HEK293 (cell line): ENCODE data around the gene EDARADD.
A peak's percentile ranks its signal among the peaks of the same experiment; 100 is the strongest.

ENCODE experiments used
- KLF7 ChIP-seq: fragments of 450-650 bp; formaldehyde crosslinking; IDR thresholded peaks from 2 replicates; pipeline ENCODE4 v1.5.1; 2016; ENCODE audit warnings: missing biosample characterization, missing genetic modification characterization, borderline replicate concordance
- KLF8 ChIP-seq: fragments of 450-650 bp; formaldehyde crosslinking; IDR thresholded peaks from 2 replicates; pipeline ENCODE4 v1.5.1; 2016; ENCODE audit warnings: missing biosample characterization, missing genetic modification characterization
- REPIN1 ChIP-seq: fragments of 450-650 bp; formaldehyde crosslinking; IDR thresholded peaks from 2 replicates; pipeline ENCODE4 v1.5.1; 2017; ENCODE audit warnings: missing biosample characterization, missing genetic modification characterization, low read depth
- REST ChIP-seq: fragments of 450-650 bp; formaldehyde crosslinking; IDR thresholded peaks from 2 replicates; pipeline ENCODE4 v1.5.1; 2016; ENCODE audit warnings: missing biosample characterization, missing genetic modification characterization
- SCRT1 ChIP-seq: fragments of 450-650 bp; formaldehyde crosslinking; IDR thresholded peaks from 2 replicates; pipeline ENCODE4 v1.5.1; 2016; ENCODE audit warnings: missing biosample characterization, missing genetic modification characterization, borderline replicate concordance
- SP2 ChIP-seq: fragments of 450-650 bp; formaldehyde crosslinking; IDR thresholded peaks from 2 replicates; pipeline ENCODE4 v1.5.1; 2016; ENCODE audit warnings: missing biosample characterization, missing genetic modification characterization
- TRIM28 ChIP-seq: IDR thresholded peaks from 2 replicates; pipeline ENCODE4 v1.6.1; 2011; ENCODE audit warnings: low read length, control low read depth, borderline replicate concordance
- WT1 ChIP-seq: fragments of 450-650 bp; formaldehyde crosslinking; IDR thresholded peaks from 2 replicates; pipeline ENCODE4 v1.5.1; 2016; ENCODE audit warnings: missing biosample characterization, missing genetic modification characterization
- YY1 ChIP-seq: fragments of 450-650 bp; formaldehyde crosslinking; IDR thresholded peaks from 2 replicates; pipeline ENCODE4 v1.5.1; 2018; ENCODE audit warnings: missing biosample characterization, missing genetic modification characterization
- ZBTB10 ChIP-seq: fragments of 450-650 bp; formaldehyde crosslinking; IDR thresholded peaks from 2 replicates; pipeline ENCODE4 v1.5.1; 2016; ENCODE audit warnings: missing biosample characterization, missing genetic modification characterization
- ZBTB21 ChIP-seq: fragments of 450-650 bp; formaldehyde crosslinking; IDR thresholded peaks from 2 replicates; pipeline ENCODE4 v1.5.1; 2017; ENCODE audit warnings: missing biosample characterization, missing genetic modification characterization
- ZBTB26 ChIP-seq: fragments of 450-650 bp; formaldehyde crosslinking; optimal IDR thresholded peaks from 2 replicates; pipeline ENCODE3; 2016; ENCODE audit warnings: missing biosample characterization, mild to moderate bottlenecking, missing genetic modification characterization
- ZBTB6 ChIP-seq: fragments of 450-650 bp; formaldehyde crosslinking; IDR thresholded peaks from 2 replicates; pipeline ENCODE4 v1.5.1; 2017; ENCODE audit warnings: missing biosample characterization, missing genetic modification characterization
- ZFP69B ChIP-seq: fragments of 450-650 bp; formaldehyde crosslinking; IDR thresholded peaks from 2 replicates; pipeline ENCODE4 v1.5.1; 2016; ENCODE audit warnings: missing biosample characterization, missing genetic modification characterization
- ZIC2 ChIP-seq: fragments of 450-650 bp; formaldehyde crosslinking; IDR thresholded peaks from 2 replicates; pipeline ENCODE4 v1.5.1; 2016; ENCODE audit warnings: missing biosample characterization, missing genetic modification characterization
- ZNF10 ChIP-seq: fragments of 450-650 bp; formaldehyde crosslinking; IDR thresholded peaks from 2 replicates; pipeline ENCODE4 v1.5.1; 2017; ENCODE audit warnings: missing biosample characterization, missing genetic modification characterization
- ZNF114 ChIP-seq: fragments of 450-650 bp; formaldehyde crosslinking; IDR thresholded peaks from 2 replicates; pipeline ENCODE4 v1.5.0; 2017; ENCODE audit warnings: missing biosample characterization, missing genetic modification characterization
- ZNF248 ChIP-seq: fragments of 450-650 bp; formaldehyde crosslinking; IDR thresholded peaks from 2 replicates; pipeline ENCODE4 v1.5.1; 2017; ENCODE audit warnings: missing biosample characterization, missing genetic modification characterization
- ZNF416 ChIP-seq: fragments of 450-650 bp; formaldehyde crosslinking; IDR thresholded peaks from 2 replicates; pipeline ENCODE4 v1.5.1; 2016; ENCODE audit warnings: missing biosample characterization, missing genetic modification characterization
- ZNF449 ChIP-seq: fragments of 450-650 bp; formaldehyde crosslinking; IDR thresholded peaks from 2 replicates; pipeline ENCODE4 v1.5.1; 2017; ENCODE audit warnings: missing biosample characterization, mild to moderate bottlenecking, missing genetic modification characterization, moderate library complexity
- ZNF548 ChIP-seq: fragments of 450-650 bp; formaldehyde crosslinking; IDR thresholded peaks from 2 replicates; pipeline ENCODE4 v1.5.1; 2016; ENCODE audit warnings: missing biosample characterization, missing genetic modification characterization
- ZNF549 ChIP-seq: fragments of 450-650 bp; IDR thresholded peaks from 2 replicates; pipeline ENCODE4 v1.5.1; 2018; ENCODE audit warnings: missing biosample characterization, missing genetic modification characterization, mild to moderate bottlenecking, inconsistent platforms, moderate library complexity
- ZNF585B ChIP-seq: fragments of 450-650 bp; formaldehyde crosslinking; IDR thresholded peaks from 2 replicates; pipeline ENCODE4 v1.5.1; 2016; ENCODE audit warnings: missing biosample characterization, missing genetic modification characterization
- ZNF704 ChIP-seq: fragments of 450-650 bp; formaldehyde crosslinking; IDR thresholded peaks from 2 replicates; pipeline ENCODE4 v1.5.1; 2016; ENCODE audit warnings: missing biosample characterization, missing genetic modification characterization
- ZNF830 ChIP-seq: fragments of 450-650 bp; IDR thresholded peaks from 2 replicates; pipeline ENCODE4 v1.5.0; 2018; ENCODE audit warnings: missing biosample characterization, missing genetic modification characterization, low read depth, mild to moderate bottlenecking, moderate library complexity
- ZNF837 ChIP-seq: fragments of 450-650 bp; formaldehyde crosslinking; IDR thresholded peaks from 2 replicates; pipeline ENCODE4 v1.5.1; 2016; ENCODE audit warnings: missing biosample characterization, missing genetic modification characterization
- TF ChIP-seq, protein P1 (sequence below): fragments of 450-650 bp; formaldehyde crosslinking; IDR thresholded peaks from 2 replicates; pipeline ENCODE4 v1.5.1; 2016; ENCODE audit warnings: missing biosample characterization, missing genetic modification characterization

Gene EDARADD

DNA sequence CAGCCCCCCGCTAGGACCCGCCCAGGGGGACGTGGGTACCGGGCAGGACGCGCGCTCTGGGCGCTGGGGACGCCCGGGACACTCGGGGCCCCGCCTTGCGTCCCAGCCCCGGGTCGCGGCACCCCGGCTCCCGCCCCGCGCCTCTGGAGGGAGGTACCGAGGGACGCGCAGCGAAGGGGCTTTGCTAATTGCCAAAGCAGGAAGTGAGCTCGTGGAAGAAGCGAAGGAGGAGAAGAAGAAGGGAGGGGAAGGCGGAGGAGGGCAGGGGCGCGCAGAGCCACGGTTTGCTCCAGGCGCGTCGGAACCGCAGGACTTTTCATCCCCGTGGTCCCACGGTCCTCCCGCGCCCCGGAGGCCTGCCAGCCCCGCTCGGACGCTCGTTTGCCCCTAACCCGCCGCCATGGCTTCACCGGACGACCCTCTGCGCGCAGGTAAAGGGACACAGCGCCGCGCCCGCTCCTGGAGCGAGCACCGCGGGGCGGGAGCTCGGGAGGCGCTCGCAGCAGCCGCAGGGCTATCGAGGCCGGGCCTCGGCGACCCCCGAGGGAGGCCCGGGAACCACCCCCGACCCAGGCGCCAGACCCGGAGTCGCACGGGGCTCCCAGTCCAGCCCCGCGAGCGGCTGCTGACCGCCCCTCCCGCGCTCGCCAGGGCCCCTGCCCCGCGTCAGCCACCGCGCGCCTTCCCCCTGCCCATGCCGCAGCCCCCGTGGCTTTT, 1.3 kb downstream of the EDARADD start (continued):
- 0 out of 2 replicates have a peak, but pooled peaks have one; percentile 8 for TF ChIP-seq ZBTB6 (tag by site-specific recombination)
- no peak for TF ChIP-seq TRIM28
- 0 out of 2 replicates have a peak, but pooled peaks have one; percentile 22 for TF ChIP-seq REPIN1 (tag by site-specific recombination)
- peak; percentile 63; the same call in 1 of the 2 replicates for TF ChIP-seq ZNF837 (tag by site-specific recombination)
- TF ChIP-seq KLF8 (tag by site-specific recombination): peak; percentile 96
- TF ChIP-seq ZBTB10 (tag by site-specific recombination): peak; percentile 72
- peak; percentile 26; the same call in 1 of the 2 replicates for TF ChIP-seq ZNF585B (tag by site-specific recombination)
- peak; percentile 51; the same call in 1 of the 2 replicates for TF ChIP-seq KLF7 (tag by site-specific recombination)
- TF ChIP-seq ZBTB21: no peak
- TF ChIP-seq ZNF248: no peak
- TF ChIP-seq ZFP69B (tag by site-specific recombination): peak; percentile 64
- TF ChIP-seq SCRT1 (tag by site-specific recombination): no peak
- TF ChIP-seq ZIC2 (tag by site-specific recombination): peak; percentile 91
- TF ChIP-seq ZNF704 (tag by site-specific recombination): no peak
- no peak for TF ChIP-seq ZNF114 (tag by site-specific recombination)
- no peak for TF ChIP-seq ZNF830 (tag by site-specific recombination)
- TF ChIP-seq YY1 (tag by site-specific recombination): peak; percentile 59
- peak; percentile 95 for TF ChIP-seq SP2
- peak; percentile 71 for TF ChIP-seq ZNF10
- TF ChIP-seq ZBTB26 (tag by site-specific recombination): peak; percentile 100
- TF ChIP-seq ZNF416 (tag by site-specific recombination): no peak
- peak; percentile 18; the same call in 1 of the 2 replicates for TF ChIP-seq REST
- no peak for TF ChIP-seq ZNF549 (tag by site-specific recombination)
- TF ChIP-seq ZNF548 (tag by site-specific recombination): no peak
- TF ChIP-seq, protein P1, sequence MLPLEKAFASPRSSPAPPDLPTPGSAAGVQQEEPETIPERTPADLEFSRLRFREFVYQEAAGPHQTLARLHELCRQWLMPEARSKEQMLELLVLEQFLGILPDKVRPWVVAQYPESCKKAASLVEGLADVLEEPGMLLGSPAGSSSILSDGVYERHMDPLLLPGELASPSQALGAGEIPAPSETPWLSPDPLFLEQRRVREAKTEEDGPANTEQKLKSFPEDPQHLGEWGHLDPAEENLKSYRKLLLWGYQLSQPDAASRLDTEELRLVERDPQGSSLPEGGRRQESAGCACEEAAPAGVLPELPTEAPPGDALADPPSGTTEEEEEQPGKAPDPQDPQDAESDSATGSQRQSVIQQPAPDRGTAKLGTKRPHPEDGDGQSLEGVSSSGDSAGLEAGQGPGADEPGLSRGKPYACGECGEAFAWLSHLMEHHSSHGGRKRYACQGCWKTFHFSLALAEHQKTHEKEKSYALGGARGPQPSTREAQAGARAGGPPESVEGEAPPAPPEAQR (tag by site-specific recombination): no peak
- peak; percentile 84 for TF ChIP-seq WT1
- TF ChIP-seq ZNF449 (tag by site-specific recombination): 0 out of 2 replicates have a peak, but pooled peaks have one; percentile 61
